Heart left ventricle (tissue), 13 donors: ENCODE results near the gene EMC10.

Experiments used
- CTCF ChIP-seq, 12 donors: fragments of 200-600 bp; sonication (generic) in 4 of 12; IDR thresholded peaks; one replicate each; pipeline versions ENCODE4 v1.5.0 to v1.8.0; 2018 to 2022; ENCODE audit warnings: antibody characterized with exemption in 12 of 12, mild to moderate bottlenecking in 5 of 12
- POLR2A ChIP-seq, 2 donors: fragments of 450-650 bp; IDR thresholded peaks; one replicate each; pipeline ENCODE4 v1.6.1; 2017; ENCODE audit warnings: antibody characterized with exemption in 2 of 2, mild to moderate bottlenecking in 2 of 2, moderate library complexity in 2 of 2
- donor health status: ischemic (EF 13 %, LVEDD 7.1; RV severe dilation, severe dysfunction).
- donor health status: DM: no; HTN: yes; CAD: no.
- donor health status: DM: no; HTN: no; CAD: no.
- donor health status: ischemic (EF 25% LVEDD 6.9; RV normal size, moderate dysfunction).
- donor health status: ischemic (EF 25% LVEDD 5.7; RV mildly dilated, moderate dysfunction).
- donor health status: ischemic (EF 35%, LVEDD 5.7; RV mildly dilated, moderate dysfunction).
- donor health status: nonischemic (EF 11% LVEDD 7.7; RV severe dilation, severe dysfunction).
- donor health status: DM: yes; HTN: yes; CAD: no.
- donor health status: PGD.
- donor health status: ischemic (EF 29% LVEDD 5.4; RV normal size, mild dysfunction).
- donor health status: nonischemic (EF 23%, LVEDD 6.1; RV moderate dilation, normal function).

DNA sequence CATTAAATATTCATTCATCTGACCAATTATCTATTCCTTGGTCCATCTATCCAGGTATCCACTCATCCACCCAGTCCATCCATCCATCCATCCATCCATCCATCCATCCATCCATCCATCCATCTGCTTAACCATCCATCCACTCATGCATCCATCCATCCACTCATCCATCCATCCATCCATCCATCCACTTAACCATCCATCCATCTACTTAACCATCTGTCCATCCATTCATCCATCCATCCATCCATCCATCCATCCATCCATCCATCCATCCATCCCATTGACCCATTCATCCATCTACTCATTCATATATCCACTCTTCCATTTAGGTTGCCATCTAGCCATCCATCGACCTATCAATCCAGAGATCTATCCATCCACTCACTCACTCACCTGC is 32.2 kb upstream of the EMC10 start:
- no peak for TF ChIP-seq POLR2A (IDR thresholded peaks at IDR 0.05)
- no peak for TF ChIP-seq CTCF (IDR thresholded peaks at IDR 0.05)
